BE2C (cell line): ENCODE data around the gene TRIM44.
"Not testable (repeated sequence)": the region's sequence is repeated elsewhere in the genome, so short reads cannot be mapped to it uniquely, and the experiment has no call there.

Source experiments
- DNase-seq: peaks from one replicate; pipeline ENCODE4 v3.0.0-alpha.2; 2020
- H3K27me3 ChIP-seq: fragments of 250-450 bp; sonication (Bioruptor Pico); 2 replicates; pipeline ENCODE4 v1.5.1; 2020; ENCODE audit warnings: mild to moderate bottlenecking
- H3K36me3 ChIP-seq: fragments of 250-450 bp; sonication (Bioruptor Pico); 2 replicates; pipeline ENCODE4 v1.5.1; 2020; ENCODE audit warnings: mild to moderate bottlenecking
- H3K4me1 ChIP-seq: fragments of 250-450 bp; sonication (Bioruptor Pico); 2 replicates; pipeline ENCODE4 v1.5.1; 2020
- H3K4me3 ChIP-seq: 2 replicates; pipeline ENCODE4 v1.5.1; 2011; ENCODE audit warnings: low read depth, low read length
- H3K9me3 ChIP-seq: fragments of 250-450 bp; sonication (Bioruptor Pico); 2 replicates; pipeline ENCODE4 v1.5.1; 2020
- TF ChIP-seq, protein P1 (sequence below): IDR thresholded peaks from 2 replicates; pipeline ENCODE4 v1.5.1; 2012; ENCODE audit warnings: mild to moderate bottlenecking, low read depth, low read length

TRIM44 gene

DNA sequence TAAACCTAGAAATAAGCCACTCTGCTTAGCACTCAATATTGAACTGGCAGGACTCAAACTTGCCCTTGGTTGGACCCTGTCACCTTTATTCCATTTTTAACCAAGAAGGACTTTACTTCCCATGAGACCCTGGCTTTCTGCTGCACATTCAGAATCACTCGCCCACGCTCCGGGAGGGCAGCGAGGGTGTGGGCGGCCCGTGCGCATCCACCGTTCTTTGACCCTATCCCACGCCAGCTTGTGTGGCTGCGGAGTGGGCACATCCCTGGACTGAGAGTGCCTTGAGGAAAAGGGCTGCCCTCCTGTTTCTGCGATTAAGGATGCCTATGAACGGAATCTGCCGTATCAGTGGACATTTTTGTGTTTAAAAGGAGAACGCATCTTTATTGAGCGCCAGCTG is 39.6 kb downstream of the TRIM44 start:
- TF ChIP-seq, protein P1, sequence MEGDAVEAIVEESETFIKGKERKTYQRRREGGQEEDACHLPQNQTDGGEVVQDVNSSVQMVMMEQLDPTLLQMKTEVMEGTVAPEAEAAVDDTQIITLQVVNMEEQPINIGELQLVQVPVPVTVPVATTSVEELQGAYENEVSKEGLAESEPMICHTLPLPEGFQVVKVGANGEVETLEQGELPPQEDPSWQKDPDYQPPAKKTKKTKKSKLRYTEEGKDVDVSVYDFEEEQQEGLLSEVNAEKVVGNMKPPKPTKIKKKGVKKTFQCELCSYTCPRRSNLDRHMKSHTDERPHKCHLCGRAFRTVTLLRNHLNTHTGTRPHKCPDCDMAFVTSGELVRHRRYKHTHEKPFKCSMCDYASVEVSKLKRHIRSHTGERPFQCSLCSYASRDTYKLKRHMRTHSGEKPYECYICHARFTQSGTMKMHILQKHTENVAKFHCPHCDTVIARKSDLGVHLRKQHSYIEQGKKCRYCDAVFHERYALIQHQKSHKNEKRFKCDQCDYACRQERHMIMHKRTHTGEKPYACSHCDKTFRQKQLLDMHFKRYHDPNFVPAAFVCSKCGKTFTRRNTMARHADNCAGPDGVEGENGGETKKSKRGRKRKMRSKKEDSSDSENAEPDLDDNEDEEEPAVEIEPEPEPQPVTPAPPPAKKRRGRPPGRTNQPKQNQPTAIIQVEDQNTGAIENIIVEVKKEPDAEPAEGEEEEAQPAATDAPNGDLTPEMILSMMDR: no peak
- H3K9me3 ChIP-seq: no peaks in the 10 kb centered on the region
- DNase-seq: no peak
- no peaks in the 10 kb centered on the region for H3K4me1 ChIP-seq
- no peaks in the 10 kb centered on the region for H3K36me3 ChIP-seq
- no peaks in the 10 kb centered on the region for H3K27me3 ChIP-seq
- H3K4me3 ChIP-seq: no peak overlapping the region

DNA sequence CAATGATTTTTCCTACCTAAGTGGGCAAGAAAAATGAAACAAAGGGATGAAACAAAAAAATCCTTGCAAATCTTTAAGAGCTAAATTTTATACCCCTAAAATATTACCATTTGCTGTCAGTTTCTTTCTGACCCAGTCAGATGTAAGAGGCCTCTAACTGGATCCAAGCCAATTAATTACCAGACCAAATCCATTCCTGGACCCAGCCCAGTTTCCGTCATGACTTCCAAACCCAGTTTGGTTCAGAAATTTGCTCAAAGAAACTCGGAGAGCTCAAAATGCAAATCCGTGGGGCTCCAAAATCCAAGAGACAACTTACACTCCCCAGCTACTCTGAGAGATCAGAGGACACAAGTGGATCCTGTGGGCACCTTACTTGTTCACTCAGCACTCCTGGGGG is 46.8 kb downstream of the TRIM44 start:
- H3K36me3 ChIP-seq: no peaks in the 10 kb centered on the region
- no peak for DNase-seq
- H3K4me3 ChIP-seq: no peak overlapping the region
- H3K27me3 ChIP-seq: no peaks in the 10 kb centered on the region
- H3K4me1 ChIP-seq: no peaks in the 10 kb centered on the region
- no peaks in the 10 kb centered on the region for H3K9me3 ChIP-seq
- TF ChIP-seq, protein P1: no peak

DNA sequence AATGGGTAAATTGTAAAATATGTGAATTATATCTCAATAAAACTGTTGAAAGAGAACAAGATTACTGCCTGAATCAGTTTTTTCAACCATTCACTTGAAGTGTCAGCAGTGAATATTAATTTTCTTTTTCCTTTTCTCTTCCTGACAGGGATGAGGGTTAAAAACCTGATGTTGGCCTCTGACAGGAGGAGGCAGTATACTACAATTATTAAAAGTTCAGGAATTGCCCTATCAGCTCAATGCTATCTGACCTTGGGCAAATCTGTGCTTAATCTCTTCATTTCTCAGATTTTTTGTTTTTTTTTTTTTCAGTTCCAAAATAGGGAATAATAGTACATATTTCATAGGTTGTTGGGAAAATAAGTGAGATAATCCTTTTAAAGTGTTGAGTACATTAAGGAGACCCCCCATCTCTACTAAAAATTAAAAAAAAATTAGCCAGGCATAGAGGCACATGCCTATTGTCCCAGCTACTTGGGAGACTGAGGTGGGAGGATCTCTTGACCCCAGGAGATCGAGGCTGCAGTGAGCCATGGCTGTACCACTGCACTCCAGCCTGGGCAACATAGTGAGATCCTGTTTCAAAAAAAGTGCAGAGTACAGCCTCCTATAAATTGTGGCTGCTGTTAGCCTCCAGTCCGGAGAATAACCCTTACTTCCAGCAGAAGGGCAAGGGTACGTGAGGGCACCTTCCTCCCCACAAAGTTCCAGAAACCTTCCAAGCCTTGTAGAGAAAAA is 48.8 kb downstream of the TRIM44 start:
- Histone ChIP-seq H3K36me3 (no peaks in the 10 kb centered on the region), H3K4me1 (no peaks in the 10 kb centered on the region), H3K4me3 (no peak overlapping the region), H3K9me3 (no peaks in the 10 kb centered on the region), H3K27me3 (no peaks in the 10 kb centered on the region)
- DNase-seq: no peak
- TF ChIP-seq, protein P1: no peak

DNA sequence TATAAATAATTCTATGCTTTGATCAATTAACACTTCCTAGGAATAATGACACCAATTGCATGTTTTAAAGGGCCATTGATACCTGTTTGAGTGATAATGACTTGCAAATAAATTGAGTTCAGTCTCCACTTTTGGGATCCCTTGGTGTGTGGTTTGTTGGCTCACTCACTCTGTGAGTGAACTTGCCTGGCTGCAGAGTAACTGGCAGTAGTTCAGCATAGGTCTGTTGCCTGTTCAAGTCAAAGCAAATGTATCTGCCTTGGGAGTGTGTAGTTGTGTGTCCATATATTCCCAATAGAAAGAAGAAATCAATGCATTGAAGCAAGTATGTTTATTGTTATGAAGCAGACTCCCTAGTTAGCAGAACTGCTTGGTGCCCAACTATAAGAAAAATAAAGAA is 49.3 kb downstream of the TRIM44 start:
- no peak overlapping the region for H3K4me3 ChIP-seq
- TF ChIP-seq, protein P1: no peak
- DNase-seq: no peak
- no peaks in the 10 kb centered on the region for H3K4me1 ChIP-seq
- no peaks in the 10 kb centered on the region for H3K27me3 ChIP-seq
- no peaks in the 10 kb centered on the region for H3K36me3 ChIP-seq
- H3K9me3 ChIP-seq: no peaks in the 10 kb centered on the region

DNA sequence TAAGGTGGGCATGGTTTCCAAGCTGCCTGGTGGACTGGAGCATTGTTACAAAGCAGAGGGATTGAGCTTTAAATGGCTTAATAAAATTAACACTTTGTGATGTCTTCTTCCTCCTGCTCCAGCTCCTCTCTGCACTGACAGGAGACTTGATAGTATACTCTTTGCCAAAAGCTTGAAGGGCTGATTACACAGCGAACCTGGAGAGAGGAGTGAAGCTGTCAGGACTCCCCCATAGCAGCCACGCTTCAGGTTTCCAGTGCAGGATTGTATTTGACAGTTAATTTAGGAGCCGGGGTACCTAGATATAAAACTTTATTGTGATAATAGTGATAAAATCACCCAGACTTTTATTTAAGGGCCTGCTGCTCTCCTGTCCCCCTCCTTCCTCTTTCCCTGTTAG is 50.0 kb downstream of the TRIM44 start:
- no peak for DNase-seq
- TF ChIP-seq, protein P1: no peak
- no peaks in the 10 kb centered on the region for H3K9me3 ChIP-seq
- no peaks in the 10 kb centered on the region for H3K4me1 ChIP-seq
- no peaks in the 10 kb centered on the region for H3K36me3 ChIP-seq
- no peaks in the 10 kb centered on the region for H3K27me3 ChIP-seq
- no peak overlapping the region for H3K4me3 ChIP-seq

DNA sequence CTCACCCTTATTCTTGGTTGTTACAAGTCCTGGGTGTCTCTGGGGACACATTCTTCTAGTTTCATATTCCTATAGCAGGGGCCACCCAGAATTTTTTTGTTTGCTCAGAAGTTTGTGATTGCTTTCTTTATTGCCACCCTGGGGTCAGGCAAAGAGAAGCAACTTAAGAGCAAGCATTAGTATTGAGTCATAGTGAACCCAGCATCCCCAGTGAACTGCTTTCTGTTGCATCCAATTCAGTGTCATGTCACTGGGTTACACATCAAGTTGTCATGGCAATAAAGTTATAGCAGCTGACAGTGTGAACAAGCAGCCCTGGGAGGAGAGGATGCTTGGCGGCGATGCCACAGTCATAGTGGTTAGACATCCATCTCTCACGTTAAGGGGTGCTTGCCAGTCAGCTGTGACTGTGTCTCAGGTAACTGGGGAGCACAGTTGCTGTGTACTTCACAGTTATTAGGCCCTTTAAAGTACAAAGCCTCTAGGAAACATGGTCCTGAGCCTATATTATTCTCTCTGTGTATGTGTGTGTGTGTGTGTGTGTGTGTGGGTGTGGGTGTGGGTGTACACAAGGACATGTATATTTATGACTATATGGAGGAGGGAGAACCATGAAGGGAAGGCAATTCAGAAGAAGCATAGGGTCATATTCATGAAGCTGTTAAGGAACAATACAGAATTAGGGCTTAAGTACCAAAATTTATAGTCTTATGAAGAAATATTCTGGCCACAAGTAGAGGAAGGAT is 52.5 kb downstream of the TRIM44 start:
- Histone ChIP-seq H3K9me3 (no peaks in the 10 kb centered on the region), H3K4me3 (no peak overlapping the region), H3K27me3 (no peaks in the 10 kb centered on the region), H3K4me1 (no peaks in the 10 kb centered on the region), H3K36me3 (no peaks in the 10 kb centered on the region)
- no peak for DNase-seq
- TF ChIP-seq, protein P1: no peak

DNA sequence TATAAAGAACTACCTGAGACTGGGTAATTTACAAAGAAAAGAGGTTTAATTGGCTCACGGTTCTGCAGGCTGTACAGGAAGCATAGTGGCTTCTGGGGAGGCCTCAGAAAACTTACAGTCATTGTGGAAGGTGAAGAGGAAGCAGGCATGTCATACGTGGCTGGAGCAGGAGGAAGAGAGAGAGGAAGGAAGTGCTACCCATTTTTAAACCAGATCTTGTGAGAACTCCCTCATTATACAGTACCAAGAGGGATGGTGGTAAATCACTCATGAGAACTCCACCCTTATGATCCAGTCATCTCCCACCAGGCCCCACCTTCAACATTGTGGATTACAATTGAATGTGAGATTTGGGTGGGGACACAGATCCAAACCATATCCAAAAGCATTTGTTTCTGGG is 53.1 kb downstream of the TRIM44 start:
- H3K9me3 ChIP-seq, H3K36me3 ChIP-seq, H3K4me3 ChIP-seq, DNase-seq, H3K27me3 ChIP-seq, H3K4me1 ChIP-seq: not testable (repeated sequence)
